ENCODE measurements around the gene MAP3K3.
A peak's percentile ranks its signal among the peaks of the same experiment; 100 is the strongest.
"Not testable (repeated sequence)": the region's sequence is repeated elsewhere in the genome, so short reads cannot be mapped to it uniquely, and the experiment has no call there.

Gene MAP3K3

GRCh38 chr17:63709110-63709509, 86.9 kb downstream of the MAP3K3 start:
- no peak for DNase-seq

- no peak for DNase-seq
Measured at GRCh38 chr17:63714550-63715277, 92.5 kb downstream of the MAP3K3 start.

- no peak for DNase-seq
Measured at GRCh38 chr17:63716426-63716825, 94.2 kb downstream of the MAP3K3 start.

- DNase-seq, result no peak
Measured at GRCh38 chr17:63718988-63719387, 96.8 kb downstream of the MAP3K3 start.

- not testable (repeated sequence) for DNase-seq
Measured at GRCh38 chr17:63720194-63720593, 98.0 kb downstream of the MAP3K3 start.

GRCh38 chr17:63722403-63722802, 100.2 kb downstream of the MAP3K3 start:
- no peak for DNase-seq

- no peak for DNase-seq
Measured at GRCh38 chr17:63735691-63736090, 113.5 kb downstream of the MAP3K3 start.

GRCh38 chr17:63740464-63741142, 118.4 kb downstream of the MAP3K3 start:
- DNase-seq, result no peak

GRCh38 chr17:63741143-63741407, 118.9 kb downstream of the MAP3K3 start:
- peak; percentile 46 for DNase-seq

GRCh38 chr17:63741408-63742173, 119.4 kb downstream of the MAP3K3 start, which contains the start of gene STRADA:
TSS of gene STRADA (minus strand) at chr17:63741799. CDS start at chr17:63728369, 13,430 bp downstream.
- DNase-seq, result peak; percentile 98
